ENCODE data around the gene GTF3C2. TPM values are rescaled to one million over a fixed set of nuclear protein-coding genes. Genes with fewer than 3 reads are reported as not detected.
A peak's percentile ranks its signal among the peaks of the same experiment; 100 is the strongest.

The GTF3C2 gene
- total and polyA plus RNA-seq, 11 donors: 17.8 to 42.6 (median 24.1) TPM

DNA sequence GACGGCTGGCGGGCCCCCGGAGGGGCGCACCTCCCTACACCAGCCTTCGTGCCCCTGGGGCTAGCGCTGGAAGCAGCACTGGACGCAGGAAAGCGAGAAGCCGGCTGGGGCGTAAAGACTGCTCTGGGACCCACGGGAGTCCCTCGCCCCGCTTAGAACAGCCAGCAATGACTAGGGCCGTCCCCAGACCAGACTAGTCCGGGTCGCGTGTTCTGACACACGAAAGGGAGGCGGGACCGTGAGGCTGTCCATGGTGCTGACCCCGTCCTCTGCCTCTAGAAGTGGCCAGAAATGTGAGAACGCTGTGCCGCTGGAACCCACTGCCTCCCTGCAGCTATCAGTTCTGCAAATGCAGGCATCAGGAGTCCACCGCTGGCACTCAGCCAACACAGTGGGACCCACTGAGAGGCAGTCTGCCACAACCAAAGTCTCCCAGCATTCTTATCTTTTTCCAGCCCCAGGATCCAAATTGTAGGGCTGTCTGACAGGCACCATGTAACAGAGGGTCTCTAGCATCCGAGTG, 48.1 kb downstream of the GTF3C2 start, which contains the start of gene UCN:
UCN (minus strand) TSS at position 87 of the 523 bp plus-strand sequence. CDS start 550 bp downstream, outside the sequence.
- 22 to 54% (median 30%) methylated on average over 3 to 25 of the region's 25 CpGs for WGBS, 4 donors
- intact Hi-C loops (cut with DNase I): loop anchor here in 1 of 10 donors (10.0 kb wide), 1 partner anchor 204 kb away; no protein-coding TSS in a partner anchor
- Histone ChIP-seq H3K36me3 (peaks cover 0 to 54% (median 38%) of the 10 kb centered on the region in 9 donors), H3K4me1 (peaks cover 0 to 28% (median 10%) of the 10 kb centered on the region in 12 donors), H3K4me3 (no peak within 1 kb of the TSS), H3K27me3 (peaks cover 0 to 48% (median 23%) of the 10 kb centered on the region in 9 donors), H3K9me3 (no peaks in the 10 kb centered on the region), H3K27ac (peak within 1 kb of the TSS in 2 of 12 donors; percentile 9 to 22)
- peak in 4 of 5 donors; percentile 48 to 59 (median 54) for DNase-seq
- ATAC-seq: peak; percentile 16 to 50 (median 40)
- TF ChIP-seq, protein P1, sequence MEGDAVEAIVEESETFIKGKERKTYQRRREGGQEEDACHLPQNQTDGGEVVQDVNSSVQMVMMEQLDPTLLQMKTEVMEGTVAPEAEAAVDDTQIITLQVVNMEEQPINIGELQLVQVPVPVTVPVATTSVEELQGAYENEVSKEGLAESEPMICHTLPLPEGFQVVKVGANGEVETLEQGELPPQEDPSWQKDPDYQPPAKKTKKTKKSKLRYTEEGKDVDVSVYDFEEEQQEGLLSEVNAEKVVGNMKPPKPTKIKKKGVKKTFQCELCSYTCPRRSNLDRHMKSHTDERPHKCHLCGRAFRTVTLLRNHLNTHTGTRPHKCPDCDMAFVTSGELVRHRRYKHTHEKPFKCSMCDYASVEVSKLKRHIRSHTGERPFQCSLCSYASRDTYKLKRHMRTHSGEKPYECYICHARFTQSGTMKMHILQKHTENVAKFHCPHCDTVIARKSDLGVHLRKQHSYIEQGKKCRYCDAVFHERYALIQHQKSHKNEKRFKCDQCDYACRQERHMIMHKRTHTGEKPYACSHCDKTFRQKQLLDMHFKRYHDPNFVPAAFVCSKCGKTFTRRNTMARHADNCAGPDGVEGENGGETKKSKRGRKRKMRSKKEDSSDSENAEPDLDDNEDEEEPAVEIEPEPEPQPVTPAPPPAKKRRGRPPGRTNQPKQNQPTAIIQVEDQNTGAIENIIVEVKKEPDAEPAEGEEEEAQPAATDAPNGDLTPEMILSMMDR (IDR thresholded peaks at IDR 0.05): no peak
- TF ChIP-seq POLR2A (IDR thresholded peaks at IDR 0.05): no peak

GRCh38 chr2:27307545-27308358, 48.8 kb downstream of the GTF3C2 start:
- H3K27me3 ChIP-seq: peaks cover 0 to 48% (median 23%) of the 10 kb centered on the region in 9 donors
- peaks cover 0 to 58% (median 38%) of the 10 kb centered on the region in 9 donors for H3K36me3 ChIP-seq
- no peak overlapping the region for H3K4me3 ChIP-seq
- WGBS, 4 donors: 14 to 37% (median 30%) methylated on average over 14 to 75 of the region's 75 CpGs
- H3K9me3 ChIP-seq: no peaks in the 10 kb centered on the region
- peak overlapping the region in 2 of 12 donors; percentile 9 to 22 for H3K27ac ChIP-seq
- ATAC-seq (peak in 3 of 4 donors; percentile 7 to 26 (median 12)), DNase-seq (peak in 1 of 5 donors; percentile 60)
- intact Hi-C loops (cut with DNase I): loop anchor here in 1 of 10 donors (10.0 kb wide), 1 partner anchor 203 kb away; no protein-coding TSS in a partner anchor
- H3K4me1 ChIP-seq: peaks cover 0 to 32% (median 12%) of the 10 kb centered on the region in 12 donors
- TF ChIP-seq, protein P1 (IDR thresholded peaks at IDR 0.05): no peak

DNA sequence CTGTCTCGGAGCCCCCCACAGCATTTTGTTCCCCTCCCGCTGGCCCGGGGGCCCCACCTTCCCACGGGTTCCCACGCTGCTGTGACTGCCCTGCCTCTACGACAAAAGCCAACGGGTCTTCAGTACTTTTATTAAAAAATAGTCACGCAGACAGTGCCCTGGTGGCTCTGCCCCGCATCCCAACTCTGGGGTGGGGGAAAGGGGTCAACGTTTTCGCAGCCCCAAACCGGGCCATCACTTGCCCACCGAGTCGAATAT, 49.3 kb downstream of the GTF3C2 start:
- ATAC-seq: no peak
- intact Hi-C loops (cut with DNase I): loop anchor here in 1 of 10 donors (10.0 kb wide), 1 partner anchor 202 kb away; no protein-coding TSS in a partner anchor
- WGBS, 4 donors: 36 to 67% (median 40%) methylated on average over 1 to 14 of the region's 14 CpGs

More for the DNA sequence above, 49.3 kb downstream of the GTF3C2 start:
- H3K36me3 ChIP-seq: peaks cover 0 to 63% (median 38%) of the 10 kb centered on the region in 9 donors
- H3K4me1 ChIP-seq: peaks cover 0 to 36% (median 14%) of the 10 kb centered on the region in 12 donors
- DNase-seq: no peak
- no peaks in the 10 kb centered on the region for H3K9me3 ChIP-seq
- TF ChIP-seq POLR2A (IDR thresholded peaks at IDR 0.05): no peak
- TF ChIP-seq, protein P1 (IDR thresholded peaks at IDR 0.05): no peak
- H3K27me3 ChIP-seq: peaks cover 0 to 48% (median 23%) of the 10 kb centered on the region in 9 donors
- H3K4me3 ChIP-seq: peak overlapping the region in 1 of 12 donors; percentile 12
- no peak overlapping the region for H3K27ac ChIP-seq

Data from heart left ventricle (tissue), 16 donors.